Measurements from ENCODE around the gene NEUROG1.

DNA sequence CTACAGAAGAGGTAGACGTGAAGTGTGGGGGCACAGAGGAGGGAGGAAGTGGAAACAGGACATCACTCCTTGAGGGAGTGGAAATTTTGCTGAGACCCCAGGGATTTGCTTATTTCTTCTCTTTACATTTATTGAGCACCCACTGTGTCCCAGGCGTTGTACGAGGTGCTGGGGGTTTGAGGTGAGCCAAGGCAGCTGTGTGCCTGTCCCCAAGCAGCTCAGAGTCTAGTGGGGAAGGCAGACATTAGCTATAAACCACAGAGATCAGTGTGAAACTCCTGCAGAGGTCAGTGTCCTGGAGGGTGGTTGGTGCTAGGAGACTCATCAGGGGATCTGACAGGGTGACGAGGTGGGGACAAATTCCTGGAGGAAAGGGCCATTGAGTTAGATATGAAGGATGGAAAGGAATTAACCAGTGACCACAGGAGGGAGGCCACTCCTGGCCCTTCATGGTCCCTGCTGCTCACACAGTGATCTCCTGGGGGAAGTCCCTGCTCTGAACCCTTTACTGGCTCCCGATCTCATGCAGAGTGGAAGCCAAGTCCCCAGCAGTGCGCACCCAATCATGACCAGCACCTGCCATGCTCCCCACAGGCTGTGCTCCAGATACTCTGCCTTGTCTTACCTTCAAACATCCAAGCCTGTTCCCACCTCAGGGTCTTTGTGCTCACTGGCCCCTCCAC is 46.5 kb upstream of the NEUROG1 start:
- TF ChIP-seq, protein P1, sequence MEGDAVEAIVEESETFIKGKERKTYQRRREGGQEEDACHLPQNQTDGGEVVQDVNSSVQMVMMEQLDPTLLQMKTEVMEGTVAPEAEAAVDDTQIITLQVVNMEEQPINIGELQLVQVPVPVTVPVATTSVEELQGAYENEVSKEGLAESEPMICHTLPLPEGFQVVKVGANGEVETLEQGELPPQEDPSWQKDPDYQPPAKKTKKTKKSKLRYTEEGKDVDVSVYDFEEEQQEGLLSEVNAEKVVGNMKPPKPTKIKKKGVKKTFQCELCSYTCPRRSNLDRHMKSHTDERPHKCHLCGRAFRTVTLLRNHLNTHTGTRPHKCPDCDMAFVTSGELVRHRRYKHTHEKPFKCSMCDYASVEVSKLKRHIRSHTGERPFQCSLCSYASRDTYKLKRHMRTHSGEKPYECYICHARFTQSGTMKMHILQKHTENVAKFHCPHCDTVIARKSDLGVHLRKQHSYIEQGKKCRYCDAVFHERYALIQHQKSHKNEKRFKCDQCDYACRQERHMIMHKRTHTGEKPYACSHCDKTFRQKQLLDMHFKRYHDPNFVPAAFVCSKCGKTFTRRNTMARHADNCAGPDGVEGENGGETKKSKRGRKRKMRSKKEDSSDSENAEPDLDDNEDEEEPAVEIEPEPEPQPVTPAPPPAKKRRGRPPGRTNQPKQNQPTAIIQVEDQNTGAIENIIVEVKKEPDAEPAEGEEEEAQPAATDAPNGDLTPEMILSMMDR (IDR thresholded peaks at IDR 0.05), result no peak
- no peak for TF ChIP-seq POLR2A (IDR thresholded peaks at IDR 0.05)

Measured in thyroid gland (tissue), 4 donors.